Measurements from ENCODE around the gene NIPAL4. TPM values are rescaled to one million over a fixed set of nuclear protein-coding genes. Genes with fewer than 3 reads are reported as not detected.

The NIPAL4 gene
- total RNA-seq, 6 donors from 2014 or later, result 0.06 to 0.30 TPM; not detected in 4

- Histone ChIP-seq H3K9me3 (no peaks in the 10 kb centered on the region), H3K4me3 (no peak overlapping the region), H3K36me3 (no peaks in the 10 kb centered on the region), H3K27ac (no peak overlapping the region), H3K27me3 (no peaks in the 10 kb centered on the region), H3K4me1 (no peaks in the 10 kb centered on the region)
- ATAC-seq (ENCODE audit: low FRiP score in 2 of 2) (no peak), DNase-seq (no peak)
- TF ChIP-seq POLR2AphosphoS5 (IDR thresholded peaks at IDR 0.05), result no peak
- TF ChIP-seq POLR2A (IDR thresholded peaks at IDR 0.05), result no peak
- TF ChIP-seq EP300 (IDR thresholded peaks at IDR 0.05), result no peak
- no peak for TF ChIP-seq CTCF (IDR thresholded peaks at IDR 0.05)
- 89 to 90% methylated on average over 4 of the region's 4 CpGs for WGBS, 2 donors
These were observed 25.9 kb upstream of the NIPAL4 start for GRCh38 chr5:157434096-157434495.

GRCh38 chr5:157443041-157443549, 16.9 kb upstream of the NIPAL4 start:
- WGBS, 2 donors, result 73% methylated on average over 6 to 7 of the region's 7 CpGs

GRCh38 chr5:157444224-157444623, 15.8 kb upstream of the NIPAL4 start:
- H3K27me3 ChIP-seq, result no peaks in the 10 kb centered on the region

More at GRCh38 chr5:157443041-157443549, 16.9 kb upstream of the NIPAL4 start:
- Histone ChIP-seq H3K9me3 (no peaks in the 10 kb centered on the region), H3K27ac (no peak overlapping the region), H3K36me3 (no peaks in the 10 kb centered on the region), H3K4me3 (no peak overlapping the region), H3K27me3 (no peaks in the 10 kb centered on the region), H3K4me1 (no peaks in the 10 kb centered on the region)
- TF ChIP-seq POLR2AphosphoS5 (IDR thresholded peaks at IDR 0.05), result no peak
- TF ChIP-seq POLR2A (IDR thresholded peaks at IDR 0.05), result no peak
- TF ChIP-seq EP300 (IDR thresholded peaks at IDR 0.05), result no peak
- TF ChIP-seq CTCF (IDR thresholded peaks at IDR 0.05), result no peak
- peak in 1 of 2 donors; percentile 52 for ATAC-seq (ENCODE audit: low FRiP score in 2 of 2)
- no peak for DNase-seq

GRCh38 chr5:157445745-157446411, 14.1 kb upstream of the NIPAL4 start:
- H3K4me1 ChIP-seq, result no peaks in the 10 kb centered on the region
- no peak overlapping the region for H3K4me3 ChIP-seq
- DNase-seq (no peak), ATAC-seq (ENCODE audit: low FRiP score in 2 of 2) (no peak)
- 94 to 97% methylated on average over 5 of the region's 5 CpGs for WGBS, 2 donors
- no peaks in the 10 kb centered on the region for H3K36me3 ChIP-seq
- no peaks in the 10 kb centered on the region for H3K9me3 ChIP-seq
- H3K27ac ChIP-seq, result no peak overlapping the region
- H3K27me3 ChIP-seq, result no peaks in the 10 kb centered on the region
- TF ChIP-seq CTCF (IDR thresholded peaks at IDR 0.05) (no peak), EP300 (IDR thresholded peaks at IDR 0.05) (no peak), POLR2A (IDR thresholded peaks at IDR 0.05) (no peak), POLR2AphosphoS5 (IDR thresholded peaks at IDR 0.05) (no peak)

More at GRCh38 chr5:157444224-157444623, 15.8 kb upstream of the NIPAL4 start:
- H3K4me3 ChIP-seq, result no peak overlapping the region
- 71 to 74% methylated on average over 4 of the region's 4 CpGs for WGBS, 2 donors
- DNase-seq, result no peak
- H3K27ac ChIP-seq, result no peak overlapping the region
- no peaks in the 10 kb centered on the region for H3K4me1 ChIP-seq
- TF ChIP-seq POLR2A (IDR thresholded peaks at IDR 0.05), result no peak
- no peak for TF ChIP-seq CTCF (IDR thresholded peaks at IDR 0.05)
- no peak for TF ChIP-seq EP300 (IDR thresholded peaks at IDR 0.05)
- TF ChIP-seq POLR2AphosphoS5 (IDR thresholded peaks at IDR 0.05), result no peak
- no peaks in the 10 kb centered on the region for H3K9me3 ChIP-seq
- no peaks in the 10 kb centered on the region for H3K36me3 ChIP-seq
- no peak for ATAC-seq (ENCODE audit: low FRiP score in 2 of 2)
